ENCODE results near the gene PAX2. TPM values are rescaled to one million over a fixed set of nuclear protein-coding genes. Genes with fewer than 3 reads are reported as not detected.

The PAX2 gene
- total RNA-seq, 1 donor from 2014 or later = 5.1 TPM

- Histone ChIP-seq H3K4me3 (ENCODE audit: low read depth, low read length) (no peak overlapping the region), H3K36me3 (ENCODE audit: control insufficient read depth, insufficient read depth, low read length) (peaks cover 4% of the 10 kb centered on the region), H3K27me3 (ENCODE audit: control insufficient read depth, insufficient read depth, low read length) (peaks cover 2% of the 10 kb centered on the region)
- DNase-seq (ENCODE audit: low read depth) = no peak
- TF ChIP-seq, protein P1, sequence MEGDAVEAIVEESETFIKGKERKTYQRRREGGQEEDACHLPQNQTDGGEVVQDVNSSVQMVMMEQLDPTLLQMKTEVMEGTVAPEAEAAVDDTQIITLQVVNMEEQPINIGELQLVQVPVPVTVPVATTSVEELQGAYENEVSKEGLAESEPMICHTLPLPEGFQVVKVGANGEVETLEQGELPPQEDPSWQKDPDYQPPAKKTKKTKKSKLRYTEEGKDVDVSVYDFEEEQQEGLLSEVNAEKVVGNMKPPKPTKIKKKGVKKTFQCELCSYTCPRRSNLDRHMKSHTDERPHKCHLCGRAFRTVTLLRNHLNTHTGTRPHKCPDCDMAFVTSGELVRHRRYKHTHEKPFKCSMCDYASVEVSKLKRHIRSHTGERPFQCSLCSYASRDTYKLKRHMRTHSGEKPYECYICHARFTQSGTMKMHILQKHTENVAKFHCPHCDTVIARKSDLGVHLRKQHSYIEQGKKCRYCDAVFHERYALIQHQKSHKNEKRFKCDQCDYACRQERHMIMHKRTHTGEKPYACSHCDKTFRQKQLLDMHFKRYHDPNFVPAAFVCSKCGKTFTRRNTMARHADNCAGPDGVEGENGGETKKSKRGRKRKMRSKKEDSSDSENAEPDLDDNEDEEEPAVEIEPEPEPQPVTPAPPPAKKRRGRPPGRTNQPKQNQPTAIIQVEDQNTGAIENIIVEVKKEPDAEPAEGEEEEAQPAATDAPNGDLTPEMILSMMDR (IDR thresholded peaks at IDR 0.05; ENCODE audit: insufficient read depth, low read length, poor library complexity, severe bottlenecking) = no peak
Observed at GRCh38 chr10:100788002-100788903, 42.9 kb downstream of the PAX2 start.

DNA sequence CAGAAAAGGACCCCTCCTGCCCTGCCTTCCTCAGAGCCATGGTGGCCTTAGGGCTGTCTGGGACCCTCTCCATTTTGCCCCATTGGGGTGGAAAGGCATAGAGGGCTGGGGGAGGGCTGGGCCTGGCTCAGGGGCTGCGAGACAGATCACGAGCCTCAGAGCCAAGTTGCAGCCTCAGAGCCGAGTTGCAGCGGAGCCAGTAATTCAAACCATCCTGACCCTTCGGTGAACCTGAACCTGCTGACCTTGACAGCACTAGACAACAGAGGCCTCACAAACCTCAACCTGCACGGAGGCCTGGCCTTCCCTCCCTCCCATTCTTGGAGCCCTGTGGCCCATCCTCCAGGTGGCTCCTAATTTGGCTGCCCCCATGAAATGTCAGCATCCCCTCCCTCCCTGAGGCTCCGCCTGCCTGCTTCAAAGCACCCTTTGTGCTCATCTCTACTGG, 45.4 kb downstream of the PAX2 start:
- no peak for DNase-seq (ENCODE audit: low read depth)
- Histone ChIP-seq H3K4me3 (ENCODE audit: low read depth, low read length) (no peak overlapping the region), H3K36me3 (ENCODE audit: control insufficient read depth, insufficient read depth, low read length) (peaks cover 3% of the 10 kb centered on the region), H3K27me3 (ENCODE audit: control insufficient read depth, insufficient read depth, low read length) (peaks cover 2% of the 10 kb centered on the region)
- TF ChIP-seq, protein P1 (IDR thresholded peaks at IDR 0.05; ENCODE audit: insufficient read depth, low read length, poor library complexity, severe bottlenecking) = no peak

DNA sequence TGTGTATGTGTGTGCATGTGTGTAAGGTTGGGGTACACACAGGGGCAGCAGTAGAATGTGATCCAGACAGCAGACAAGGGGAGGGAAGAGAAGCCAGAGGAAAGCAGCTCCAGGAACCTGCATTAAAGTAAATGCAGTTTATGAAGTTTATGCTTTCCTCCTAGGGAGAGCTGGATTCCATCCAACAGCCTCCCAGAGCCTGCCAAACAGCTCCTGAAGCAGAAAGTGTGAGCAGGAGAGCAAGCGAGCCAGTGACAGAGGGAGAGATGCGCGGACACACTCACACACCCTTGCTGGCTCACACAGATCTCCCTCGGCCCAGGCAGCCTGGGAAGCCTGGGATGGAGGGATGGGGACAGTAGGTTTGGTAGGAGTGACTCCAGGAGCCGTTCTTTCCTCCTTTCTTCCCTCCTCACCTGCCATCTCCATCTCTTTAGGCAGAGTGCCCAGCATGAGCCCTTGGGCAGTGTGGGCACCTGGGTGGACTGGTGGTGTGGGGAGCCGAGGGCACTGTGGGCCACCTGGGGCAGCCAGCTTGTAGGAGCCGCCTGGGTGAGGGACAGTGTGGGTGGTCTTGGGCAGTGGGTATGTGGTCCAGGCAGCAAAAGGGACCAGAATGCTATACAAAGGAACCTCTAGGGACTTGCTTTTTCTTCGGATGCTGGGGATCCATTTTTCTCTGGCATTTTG, 46.1 kb downstream of the PAX2 start:
- DNase-seq (ENCODE audit: low read depth) = no peak
- H3K27me3 ChIP-seq (ENCODE audit: control insufficient read depth, insufficient read depth, low read length) = peaks cover 2% of the 10 kb centered on the region
- no peak overlapping the region for H3K4me3 ChIP-seq (ENCODE audit: low read depth, low read length)
- peaks cover 3% of the 10 kb centered on the region for H3K36me3 ChIP-seq (ENCODE audit: control insufficient read depth, insufficient read depth, low read length)
- TF ChIP-seq, protein P1 (IDR thresholded peaks at IDR 0.05; ENCODE audit: insufficient read depth, low read length, poor library complexity, severe bottlenecking) = no peak

- TF ChIP-seq, protein P1 (IDR thresholded peaks at IDR 0.05; ENCODE audit: insufficient read depth, low read length, poor library complexity, severe bottlenecking) = no peak
- Histone ChIP-seq H3K36me3 (ENCODE audit: control insufficient read depth, insufficient read depth, low read length) (peaks cover 3% of the 10 kb centered on the region), H3K27me3 (ENCODE audit: control insufficient read depth, insufficient read depth, low read length) (peaks cover 2% of the 10 kb centered on the region), H3K4me3 (ENCODE audit: low read depth, low read length) (no peak overlapping the region)
- DNase-seq (ENCODE audit: low read depth) = no peak
Observed at GRCh38 chr10:100792574-100792973, 47.2 kb downstream of the PAX2 start.

DNA sequence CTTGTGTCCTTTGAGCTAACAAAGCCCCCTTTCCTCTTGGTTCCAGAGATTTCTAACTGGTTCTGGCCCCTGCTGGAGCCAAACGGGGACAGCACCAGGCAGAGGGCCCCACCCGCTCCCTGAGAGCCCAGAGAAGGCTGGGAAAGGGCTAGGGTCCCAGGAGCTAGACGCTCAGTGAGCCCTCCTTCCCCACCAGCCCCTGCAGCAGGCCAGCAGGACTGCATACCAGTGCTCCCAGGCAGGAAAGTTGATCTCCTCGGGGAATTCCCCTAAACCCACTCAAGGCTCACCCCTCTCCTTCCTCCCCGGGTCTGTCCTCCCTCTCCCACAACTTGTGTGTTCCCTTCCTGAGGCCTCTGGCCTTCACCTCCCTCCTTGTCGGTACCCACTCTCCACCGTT, 47.7 kb downstream of the PAX2 start:
- H3K27me3 ChIP-seq (ENCODE audit: control insufficient read depth, insufficient read depth, low read length) = peaks cover 2% of the 10 kb centered on the region

More for the DNA sequence above, 47.7 kb downstream of the PAX2 start:
- H3K36me3 ChIP-seq (ENCODE audit: control insufficient read depth, insufficient read depth, low read length) = peaks cover 3% of the 10 kb centered on the region
- no peak overlapping the region for H3K4me3 ChIP-seq (ENCODE audit: low read depth, low read length)
- TF ChIP-seq, protein P1 (IDR thresholded peaks at IDR 0.05; ENCODE audit: insufficient read depth, low read length, poor library complexity, severe bottlenecking) = no peak
- DNase-seq (ENCODE audit: low read depth) = no peak

Data from kidney epithelial cell (primary cell).